ENCODE results near the gene WAC.
A peak's percentile ranks its signal among the peaks of the same experiment; 100 is the strongest.

WAC gene

DNA sequence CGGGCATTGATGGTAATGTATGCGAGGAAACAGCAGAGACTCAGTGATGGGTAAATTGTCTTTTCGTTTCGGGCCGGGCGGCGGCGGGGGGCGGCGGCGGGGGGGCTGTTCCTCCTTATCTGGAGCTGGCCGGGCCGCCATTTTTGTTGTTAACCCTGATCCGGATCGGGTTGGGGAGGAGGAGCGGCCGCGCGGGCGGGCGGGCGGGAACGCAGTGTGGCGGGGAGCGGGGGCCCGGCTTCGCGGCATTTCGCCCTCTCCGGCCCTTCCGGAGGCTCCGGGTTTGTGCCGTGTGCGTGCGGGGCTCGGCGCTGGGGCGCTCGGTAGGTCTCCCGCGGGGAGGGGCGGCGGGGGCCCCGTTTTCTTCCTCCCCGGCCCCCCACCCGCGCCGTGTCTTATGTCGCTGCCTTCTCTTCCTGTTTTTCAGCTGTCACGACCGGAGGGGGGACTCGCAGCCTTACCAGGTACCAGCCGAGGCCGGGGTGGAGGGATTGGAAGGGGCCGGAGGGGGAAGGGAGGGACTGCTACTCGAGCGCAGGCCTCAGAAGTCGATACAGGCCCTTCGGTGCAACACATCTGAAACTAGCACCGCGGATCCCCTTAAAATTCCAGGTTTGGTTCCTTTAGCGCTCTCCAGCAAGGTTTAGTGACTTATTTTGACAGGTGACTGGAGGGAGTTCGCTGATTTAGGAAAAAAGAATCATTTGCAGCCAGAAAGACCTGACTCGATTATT, 820 bp downstream of the WAC start:
- peak; percentile 55 for DNase-seq

DNA sequence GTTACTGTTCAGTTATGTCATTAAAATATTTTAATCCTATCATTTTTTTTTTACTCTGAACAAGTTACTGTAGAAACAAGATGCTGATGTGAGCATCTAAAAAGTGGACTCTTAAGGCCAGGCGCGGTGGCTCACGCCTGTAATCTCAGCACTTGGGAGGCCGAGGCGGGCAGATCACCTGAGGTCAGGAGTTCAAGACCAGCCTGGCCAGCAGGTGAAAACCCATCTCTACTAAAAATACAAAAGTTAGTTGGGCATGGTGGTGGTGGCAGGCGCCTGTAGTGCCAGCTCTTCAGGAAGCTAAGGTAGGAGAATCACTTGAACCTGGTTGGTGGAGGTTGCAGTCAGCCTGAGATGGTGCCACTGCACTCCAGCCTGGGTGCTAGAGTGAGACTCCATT, 2.9 kb downstream of the WAC start:
- no peak for DNase-seq

DNA sequence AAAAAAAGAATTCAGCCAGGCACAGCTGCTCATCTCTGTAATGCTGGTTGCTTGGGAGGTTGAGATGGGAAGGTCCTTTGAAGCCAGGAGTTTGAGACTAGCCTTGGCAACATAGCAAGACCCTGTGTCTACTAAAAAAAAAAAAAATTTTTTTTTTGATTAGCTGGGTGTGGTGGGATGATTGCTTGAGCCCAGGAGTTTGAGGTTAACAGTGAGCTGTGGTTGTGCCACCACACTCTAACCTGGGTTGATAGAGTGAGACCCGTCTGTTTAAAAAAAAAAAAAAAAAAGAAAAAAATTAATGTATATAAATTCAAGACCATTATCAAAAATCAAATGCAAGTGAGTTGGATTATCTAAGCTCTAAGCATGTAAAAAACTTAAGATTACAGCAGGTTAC, 5.7 kb downstream of the WAC start:
- DNase-seq: no peak

DNA sequence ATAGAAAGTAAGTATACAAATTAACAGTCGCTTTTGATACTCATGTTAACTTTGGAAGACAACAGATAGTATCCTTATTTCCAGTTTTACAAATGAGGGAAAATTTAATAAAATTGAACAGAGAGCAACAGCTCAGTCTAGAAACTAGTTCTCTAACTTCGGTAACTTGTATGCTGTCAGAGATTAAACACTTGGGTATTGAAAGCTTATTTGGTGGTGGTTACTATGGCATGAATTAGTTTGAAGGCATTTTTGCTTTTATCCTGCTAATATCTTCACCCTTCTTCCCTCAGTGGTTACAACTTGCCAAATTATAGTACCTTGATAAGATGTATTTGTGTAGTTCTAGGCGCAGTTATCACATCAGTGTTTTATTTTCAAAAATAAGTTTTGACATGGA, 7.2 kb downstream of the WAC start:
- DNase-seq: no peak

DNA sequence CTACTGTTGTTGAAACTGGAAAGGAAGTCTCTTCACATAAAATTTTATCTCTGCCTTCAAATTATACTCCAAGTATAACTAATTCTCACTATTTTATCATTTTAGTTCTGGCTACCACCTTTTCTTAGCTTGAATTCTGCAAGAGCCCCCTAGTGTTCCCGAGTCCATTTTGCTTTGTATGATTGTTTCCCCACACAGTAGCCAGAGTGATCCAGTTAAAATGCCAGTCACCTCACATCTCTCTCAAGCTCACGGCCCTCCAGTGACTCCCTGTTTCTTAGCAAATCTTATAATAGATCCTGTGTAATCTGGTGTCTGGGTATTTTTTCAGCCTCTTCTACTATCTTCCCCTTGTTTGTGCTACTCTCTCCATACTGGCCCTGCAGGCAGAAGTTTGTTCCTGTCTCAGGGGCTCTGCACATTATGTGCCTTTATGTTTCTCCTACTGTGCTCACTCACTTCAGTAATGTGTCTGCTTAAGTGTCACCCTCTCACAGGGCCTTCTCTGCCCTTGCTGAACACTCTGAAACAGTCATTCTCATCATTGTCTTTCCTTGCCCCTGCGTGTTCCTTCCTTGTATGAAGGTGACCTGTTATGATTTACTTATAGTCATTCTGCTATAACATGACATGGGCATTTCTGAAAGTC, 8.9 kb downstream of the WAC start:
- DNase-seq: no peak

DNA sequence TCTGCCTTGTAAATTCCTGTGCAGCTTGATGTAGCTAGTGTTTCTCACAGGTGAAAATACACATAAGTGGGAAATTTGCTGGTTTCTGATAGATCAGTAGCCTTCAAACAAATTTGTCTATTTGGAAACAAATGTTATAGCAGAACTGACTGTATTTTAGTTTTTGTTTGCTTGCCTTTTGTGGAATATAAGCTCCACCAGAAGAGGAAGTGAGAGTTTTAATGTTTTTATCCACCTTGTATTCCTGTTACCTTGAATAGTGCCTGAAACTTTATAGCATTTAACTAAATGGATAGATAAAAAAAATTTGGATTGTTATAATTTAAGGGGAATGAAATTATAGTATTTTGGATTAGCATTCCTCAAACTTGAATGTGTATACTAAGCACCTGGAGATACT, 9.8 kb downstream of the WAC start:
- DNase-seq: no peak

DNA sequence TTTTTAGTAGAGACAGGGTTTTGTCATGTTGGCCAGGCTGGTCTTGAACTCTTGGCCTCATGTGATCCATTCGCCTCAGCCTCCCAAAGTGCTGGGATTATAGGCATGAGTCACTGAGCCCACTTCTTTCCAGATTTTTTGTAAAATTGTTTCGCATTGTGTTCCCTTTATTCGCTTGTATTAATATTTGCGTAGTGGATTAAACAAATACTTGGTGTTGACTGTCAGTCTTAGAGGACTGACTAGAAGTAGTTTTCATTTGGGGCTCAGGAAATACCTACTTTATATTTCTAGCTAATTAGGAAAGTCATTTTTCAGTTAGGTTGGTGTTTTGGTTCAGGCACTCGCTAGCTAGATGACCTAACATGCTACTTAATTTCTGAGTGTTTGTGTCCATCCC, 11.1 kb downstream of the WAC start:
- no peak for DNase-seq

DNA sequence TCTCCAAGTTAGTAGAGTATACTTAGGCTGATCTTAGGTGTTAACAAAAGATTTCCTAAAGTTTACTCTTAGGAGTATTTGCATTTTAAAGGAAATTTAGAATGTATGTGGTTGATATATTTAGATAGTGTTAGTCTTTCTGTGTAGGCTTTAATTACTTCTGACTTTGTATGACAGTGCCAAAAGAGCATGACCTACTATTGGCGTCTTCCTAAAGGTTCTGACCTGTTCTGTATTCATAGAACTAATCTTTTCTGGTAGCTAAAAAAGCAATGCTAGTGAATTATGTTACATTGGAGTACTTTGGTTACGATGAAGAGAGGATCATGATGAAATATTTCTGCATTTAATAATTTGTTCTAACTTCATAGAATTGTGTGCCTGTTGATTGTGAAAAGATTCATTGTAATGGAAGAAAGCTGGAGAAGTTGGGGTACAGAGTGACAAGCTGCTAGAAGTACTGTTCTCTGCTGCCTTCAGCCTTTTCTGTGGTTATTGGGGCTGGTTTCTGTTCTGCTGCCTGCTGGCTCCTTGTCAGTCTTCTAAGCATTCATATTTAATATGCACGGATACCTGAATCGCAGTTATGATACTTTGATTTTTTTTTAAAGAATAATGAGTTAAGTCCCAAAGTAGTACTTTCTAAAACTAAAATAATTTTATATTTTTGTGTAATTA, 13.2 kb downstream of the WAC start:
- DNase-seq: no peak

DNA sequence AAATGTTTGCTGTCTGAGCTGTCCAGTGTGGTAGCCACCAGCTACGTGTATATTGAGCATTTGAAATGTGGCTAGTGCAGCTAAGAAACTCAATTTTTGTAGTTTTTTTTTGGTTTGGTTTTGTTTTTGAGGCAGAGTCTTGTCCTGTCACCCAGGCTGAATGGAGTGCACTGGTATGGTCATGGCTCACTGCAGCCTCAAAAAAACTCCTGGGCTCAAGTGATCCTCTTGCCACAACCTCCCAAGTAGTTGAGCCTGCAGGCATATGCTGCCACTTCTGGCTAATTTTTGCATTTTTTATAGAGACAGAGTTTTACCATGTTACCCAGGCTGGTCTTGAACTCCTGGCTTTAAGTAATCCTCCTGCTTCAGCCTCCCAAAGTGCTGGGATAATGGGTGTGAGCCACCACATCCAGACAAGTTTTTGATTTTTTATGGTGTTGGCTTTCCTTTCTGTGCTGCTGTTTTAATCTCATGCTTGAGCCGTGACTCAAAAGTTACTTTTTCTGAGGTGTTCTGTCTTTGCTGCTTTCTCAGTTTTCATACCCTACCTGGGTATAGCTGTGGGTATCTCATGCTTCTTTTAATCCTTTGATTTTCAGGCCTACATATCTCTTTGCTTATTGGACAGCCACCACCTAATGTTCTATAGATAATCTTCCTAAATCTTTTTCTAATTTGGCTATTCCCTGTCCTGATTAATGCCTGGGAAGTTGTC, 16.0 kb downstream of the WAC start:
- DNase-seq: no peak

DNA sequence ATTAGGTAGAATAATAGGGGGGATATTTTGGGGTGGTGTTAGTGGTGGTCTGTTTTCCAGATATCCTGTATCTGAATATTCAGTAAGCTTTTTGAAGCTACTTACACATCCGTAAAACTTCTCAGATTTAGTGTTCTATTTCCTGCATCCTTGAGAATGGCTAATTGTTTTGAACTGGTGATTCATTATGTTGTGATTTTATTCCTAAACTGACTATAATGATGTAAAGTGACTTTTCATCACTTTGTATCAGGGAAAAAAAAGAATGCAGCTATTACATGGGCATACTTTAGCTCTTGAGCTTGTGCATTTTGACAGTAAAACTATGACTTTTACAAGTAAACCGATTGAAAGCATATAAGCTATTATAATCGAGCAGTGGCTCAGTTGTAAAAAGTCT, 18.2 kb downstream of the WAC start:
- DNase-seq: no peak

DNA sequence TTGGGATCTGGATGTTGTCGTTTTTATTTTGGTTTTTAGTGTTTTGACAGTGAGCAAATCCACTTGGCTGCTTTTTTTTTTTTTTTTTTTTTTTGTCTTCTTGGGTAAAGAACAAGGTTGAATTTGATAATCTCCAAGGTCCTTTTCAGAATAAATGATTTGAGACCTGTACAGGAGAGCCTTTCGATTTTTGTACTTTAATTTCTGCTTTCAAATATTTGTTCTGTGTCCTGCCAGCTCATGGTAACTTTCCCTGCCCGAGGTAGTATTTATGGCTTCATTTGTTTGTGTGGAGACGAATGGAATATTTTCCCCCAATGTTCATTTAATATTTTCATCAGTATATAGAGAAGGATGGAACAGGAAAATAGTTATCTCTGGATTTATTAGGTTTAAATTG, 19.9 kb downstream of the WAC start:
- no peak for DNase-seq

DNA sequence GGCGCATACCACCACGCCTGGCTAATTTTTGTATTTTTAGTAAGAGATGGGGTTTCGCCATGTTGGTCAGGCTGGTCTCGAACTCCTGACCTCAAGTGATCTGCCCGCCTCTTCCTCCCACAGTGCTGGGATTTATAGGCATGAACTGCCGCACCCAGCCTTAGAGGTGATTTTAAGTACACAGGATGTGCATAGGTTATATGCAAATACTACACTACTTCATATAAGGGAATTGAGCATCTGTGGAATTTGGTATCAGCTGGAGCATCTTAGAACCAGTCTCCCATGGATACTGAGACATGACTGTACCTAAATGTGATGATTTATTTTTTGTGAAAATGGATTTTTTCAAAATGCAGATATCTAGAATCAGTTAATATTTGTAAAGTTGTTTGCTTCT, 21.1 kb downstream of the WAC start:
- no peak for DNase-seq

DNA sequence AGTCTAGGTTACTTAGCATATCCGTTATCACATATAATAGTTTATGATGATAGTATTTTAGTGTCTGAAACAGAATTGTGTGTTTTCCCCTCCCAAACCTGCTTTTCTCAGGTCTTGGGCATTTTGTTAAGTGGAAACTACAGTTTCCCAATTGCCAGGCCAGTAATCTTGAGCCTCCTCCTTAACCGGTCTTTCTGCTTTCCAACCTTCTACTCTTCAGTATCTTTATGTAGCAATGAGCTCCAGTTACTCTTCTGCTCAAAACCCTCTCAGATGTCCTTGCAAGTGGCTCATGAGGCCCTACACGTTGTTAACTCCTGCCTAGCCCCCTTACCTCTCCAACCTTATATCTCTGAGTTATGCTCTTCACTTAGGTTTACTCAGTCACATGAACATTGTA, 22.0 kb downstream of the WAC start:
- no peak for DNase-seq

DNA sequence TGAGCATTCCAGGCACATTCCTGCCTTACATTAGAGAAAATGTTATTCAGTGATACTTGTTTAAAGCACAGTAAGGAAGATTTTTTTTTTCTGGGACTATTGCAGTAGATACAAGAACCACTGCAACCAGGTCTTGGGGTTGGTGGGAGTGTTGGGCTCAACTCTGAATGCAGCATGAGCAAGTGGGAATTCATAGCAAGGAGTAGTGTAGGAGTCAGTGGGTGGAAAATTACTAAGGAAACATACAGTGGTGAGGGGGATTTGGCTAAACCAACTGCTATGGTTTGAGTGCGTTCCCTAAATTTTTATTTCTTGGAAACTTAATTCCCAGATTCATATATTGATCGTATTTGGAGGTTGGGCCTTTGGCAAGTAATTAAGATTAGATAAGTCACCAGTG, 22.4 kb downstream of the WAC start:
- DNase-seq: no peak

DNA sequence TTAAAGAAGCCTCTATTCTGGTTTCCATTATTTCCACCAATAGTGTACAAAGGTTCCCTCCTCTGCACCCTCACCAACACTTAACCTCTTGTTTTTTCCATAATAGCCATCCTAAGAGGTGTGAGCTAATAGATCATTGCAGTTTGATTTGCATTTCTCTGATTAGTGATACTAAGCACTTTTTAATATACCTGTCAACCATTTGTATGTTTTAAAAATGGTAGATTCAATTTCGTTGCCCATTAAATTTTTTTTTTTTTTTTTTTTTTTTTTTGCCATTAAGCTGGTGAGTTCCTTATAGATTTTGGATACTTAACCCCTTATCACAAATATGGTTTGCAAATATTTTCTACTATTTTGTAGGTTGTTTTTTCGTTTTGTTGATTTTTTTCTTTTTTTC, 23.2 kb downstream of the WAC start:
- no peak for DNase-seq

DNA sequence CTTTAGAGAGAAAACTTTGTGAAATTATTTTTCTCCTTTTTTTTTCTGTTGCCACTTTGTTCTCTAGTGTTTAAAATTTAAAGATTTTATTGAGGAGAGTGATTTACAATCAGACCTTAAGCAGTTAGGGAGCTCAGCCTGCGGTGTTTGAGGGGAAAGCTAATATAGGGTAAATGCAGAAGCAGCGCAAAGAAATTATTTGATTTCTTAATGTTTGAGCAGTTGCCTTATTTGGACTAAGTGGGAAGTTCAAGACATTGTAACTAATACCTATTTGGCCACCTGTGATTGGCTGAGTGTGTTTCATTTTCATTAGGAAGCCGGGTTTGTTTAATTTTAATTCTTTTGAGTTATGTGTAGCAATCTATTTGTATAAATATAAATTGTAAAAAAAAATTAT, 25.3 kb downstream of the WAC start:
- DNase-seq: no peak

DNA sequence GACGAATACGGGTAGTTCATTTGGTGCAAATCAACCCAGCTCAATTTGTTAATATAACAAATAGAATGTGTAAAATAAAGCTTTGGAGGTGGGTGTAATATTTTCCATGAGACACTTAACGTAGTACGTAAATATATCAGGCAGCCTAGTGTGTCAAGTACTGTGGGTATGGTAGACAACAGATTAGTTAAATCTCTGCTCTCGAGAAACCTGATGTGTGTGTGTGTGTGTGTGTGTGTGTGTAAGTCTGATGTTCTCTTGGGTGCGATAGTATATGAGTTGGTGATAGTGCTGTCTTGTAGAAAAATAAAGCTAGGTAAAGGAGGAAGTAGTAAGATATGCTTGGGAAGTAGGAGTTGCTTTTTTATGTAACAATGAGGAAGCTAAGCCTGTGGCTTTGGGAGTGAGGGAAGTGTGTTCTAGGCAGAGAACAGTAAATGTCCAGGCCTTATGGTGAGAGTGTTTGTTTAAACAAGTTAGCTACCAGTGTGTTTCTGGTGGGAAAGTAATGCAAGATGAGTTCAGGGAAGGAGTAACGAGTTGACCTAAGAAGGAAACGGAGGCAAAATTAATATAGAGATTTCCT, 26.1 kb downstream of the WAC start:
- no peak for DNase-seq

DNA sequence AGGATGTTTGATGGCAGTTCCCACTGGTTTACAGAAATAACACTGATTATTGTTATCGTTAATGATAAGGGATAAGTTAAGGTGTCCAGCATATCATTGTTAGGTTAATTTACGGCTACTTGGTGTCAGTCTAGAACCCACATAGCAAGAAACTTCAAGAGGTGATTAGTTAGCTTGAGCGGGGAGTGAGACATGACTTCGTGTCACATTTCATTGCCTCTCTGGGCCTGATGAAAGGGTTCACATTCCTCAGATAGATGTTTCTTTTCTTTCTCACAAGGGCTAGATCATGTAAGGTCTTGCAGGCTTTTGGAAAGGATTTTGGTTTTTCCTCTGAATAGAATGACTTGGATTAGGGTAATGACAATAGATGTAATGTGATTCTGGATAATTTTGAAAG, 26.7 kb downstream of the WAC start:
- peak; percentile 25 for DNase-seq

DNA sequence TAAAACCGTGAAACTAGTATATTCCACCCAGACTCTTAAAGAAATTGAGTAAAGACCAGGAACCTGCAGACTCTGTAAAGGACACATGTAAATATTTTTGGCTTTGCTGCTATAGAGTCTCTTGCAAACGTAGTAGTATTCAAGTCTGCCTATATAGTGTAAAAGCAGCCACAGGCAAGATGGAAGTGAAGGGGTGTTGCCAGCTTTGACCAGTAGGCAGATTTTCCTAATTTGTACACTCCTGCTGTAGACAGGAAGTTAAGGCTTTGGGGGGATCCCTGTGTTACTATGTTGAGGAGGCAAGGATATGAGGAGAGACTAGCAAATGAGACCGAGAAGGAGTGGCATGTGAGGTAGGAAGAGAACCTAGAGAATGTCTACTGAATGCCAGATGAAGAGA, 27.7 kb downstream of the WAC start:
- DNase-seq: no peak

DNA sequence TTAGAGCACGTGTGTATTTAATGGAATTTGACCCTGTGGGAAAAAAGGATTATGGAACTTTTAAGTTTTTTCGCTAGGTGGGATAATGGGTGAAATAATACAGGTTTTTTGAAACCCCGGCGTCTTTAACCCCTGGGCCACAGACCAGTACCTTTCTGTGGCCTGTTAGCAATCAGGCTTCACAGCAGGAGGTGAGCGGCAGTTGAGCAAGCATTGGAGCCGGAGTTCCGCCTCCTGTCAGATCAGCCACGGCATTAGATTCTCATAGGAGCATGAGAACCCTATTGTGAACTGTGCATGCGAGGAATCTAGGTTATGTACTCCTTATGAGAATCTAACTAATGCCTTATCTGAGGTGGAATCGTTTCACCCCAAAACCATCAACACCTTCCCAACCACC, 28.6 kb downstream of the WAC start:
- no peak for DNase-seq

DNA sequence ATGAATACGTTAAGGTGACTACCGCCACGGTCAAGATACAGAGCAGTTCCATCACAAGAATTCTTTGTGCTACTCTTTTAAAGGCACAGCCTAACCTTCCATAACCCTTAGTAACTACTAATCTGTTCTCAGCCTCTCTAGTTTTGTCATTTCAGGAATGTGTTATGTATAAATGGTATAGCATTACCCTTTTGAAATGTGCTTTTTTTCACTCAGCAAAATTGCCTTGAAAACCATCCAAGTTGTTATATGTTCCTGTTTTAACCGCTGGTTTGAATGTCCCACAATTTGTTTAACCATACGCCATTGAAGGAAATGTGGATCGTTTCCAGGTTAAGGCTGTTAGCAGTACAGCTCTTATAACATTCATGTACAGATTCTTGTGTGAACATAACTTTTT, 32.0 kb downstream of the WAC start:
- peak; percentile 46 for DNase-seq

DNA sequence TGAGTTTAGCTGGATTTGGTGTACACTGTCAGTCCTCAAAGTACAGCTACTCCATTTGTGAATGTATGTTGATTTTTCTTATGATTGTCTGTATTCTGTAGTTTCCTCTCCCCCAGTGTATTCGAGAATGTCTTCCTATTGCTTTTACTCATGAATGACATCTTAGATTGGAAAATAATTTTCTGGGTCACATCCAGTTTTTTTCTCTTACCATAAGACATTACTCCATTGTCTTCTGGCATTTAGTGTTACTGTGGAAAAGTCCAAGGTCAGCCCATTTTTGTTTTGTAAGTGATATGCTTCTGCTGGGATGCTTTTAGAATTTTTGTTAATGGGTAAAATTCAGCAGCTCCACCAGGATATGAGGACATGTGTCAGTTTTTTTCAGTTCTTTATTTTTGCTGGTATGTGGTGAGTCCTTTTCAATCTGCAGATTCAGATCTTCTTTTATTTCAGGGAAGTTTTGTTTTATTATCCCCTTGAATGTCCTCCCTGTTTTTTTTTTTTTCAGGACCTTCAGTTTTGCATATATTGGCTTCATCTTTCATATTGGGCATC, 33.6 kb downstream of the WAC start:
- DNase-seq: no peak

Measured in fibroblast of skin of scalp (primary cell).